HG03342 (cell line): ENCODE results near the gene LAMP2.
"Not testable (repeated sequence)": the region's sequence is repeated elsewhere in the genome, so short reads cannot be mapped to it uniquely, and the experiment has no call there.

ENCODE experiments used
- ATAC-seq: cut with Tn5 transposase; IDR thresholded peaks from one replicate; pipeline ENCODE4 v1.9.1; 2021; ENCODE audit warnings: mild to moderate bottlenecking, moderate library complexity; ENCODE audit not compliant: unreplicated experiment

Gene LAMP2

DNA sequence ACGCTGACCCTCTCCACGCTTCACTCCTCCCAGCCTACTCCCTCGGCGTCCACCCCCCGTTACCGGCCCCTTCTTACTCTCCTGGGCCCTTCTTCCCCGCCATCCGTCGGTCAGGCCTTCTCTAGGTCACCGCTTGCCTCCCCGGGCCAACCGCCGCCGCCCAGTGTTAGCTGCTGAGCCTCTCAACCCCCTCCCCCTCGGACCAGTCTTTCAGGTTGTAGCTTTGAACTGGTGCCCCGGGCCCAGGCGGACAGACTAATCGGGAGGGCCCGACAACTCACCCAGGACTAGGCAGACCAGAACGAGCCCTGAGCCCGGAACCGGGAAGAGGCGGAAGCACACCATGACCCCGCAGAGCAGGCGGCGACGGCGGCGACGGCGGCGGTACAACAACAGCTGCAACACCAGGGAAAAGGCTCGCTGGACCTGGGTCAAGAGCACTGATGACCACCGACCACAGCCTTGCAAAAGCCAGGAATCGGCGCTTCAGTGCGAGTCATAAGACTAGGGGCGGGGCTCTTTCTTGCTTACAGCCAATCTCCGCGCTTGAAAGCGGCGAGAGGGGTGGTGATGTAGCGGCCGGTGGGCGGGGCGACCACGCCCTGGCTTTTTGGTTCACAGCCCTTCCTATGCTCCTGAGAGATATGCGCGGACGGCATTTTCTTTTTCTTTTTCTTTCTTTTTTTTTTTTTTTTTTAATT, at the start of gene LAMP2:
TSS of gene LAMP2 (minus strand) at position 472 of the 701 bp plus-strand sequence. CDS start at position 345, 127 bp downstream.
- ATAC-seq: peak; percentile 98

DNA sequence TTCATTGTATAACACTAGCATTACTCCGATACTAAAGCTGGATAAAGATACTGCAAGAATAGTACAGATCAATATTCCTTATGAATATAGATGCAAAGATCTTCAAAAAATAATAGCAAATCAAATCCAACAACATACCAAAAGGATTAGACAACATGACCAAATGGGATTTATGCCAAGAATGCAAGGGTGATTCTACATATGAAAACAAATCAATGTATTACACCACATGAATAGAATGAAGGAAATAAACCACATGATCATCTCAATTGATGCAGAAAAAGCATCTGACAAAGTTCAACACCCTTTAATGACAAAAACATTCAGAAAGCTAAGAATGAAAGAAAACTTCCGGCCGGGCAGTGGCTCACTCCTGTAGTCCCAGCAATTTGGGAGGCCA, 48.8 kb upstream of the LAMP2 start:
- ATAC-seq: no peak

DNA sequence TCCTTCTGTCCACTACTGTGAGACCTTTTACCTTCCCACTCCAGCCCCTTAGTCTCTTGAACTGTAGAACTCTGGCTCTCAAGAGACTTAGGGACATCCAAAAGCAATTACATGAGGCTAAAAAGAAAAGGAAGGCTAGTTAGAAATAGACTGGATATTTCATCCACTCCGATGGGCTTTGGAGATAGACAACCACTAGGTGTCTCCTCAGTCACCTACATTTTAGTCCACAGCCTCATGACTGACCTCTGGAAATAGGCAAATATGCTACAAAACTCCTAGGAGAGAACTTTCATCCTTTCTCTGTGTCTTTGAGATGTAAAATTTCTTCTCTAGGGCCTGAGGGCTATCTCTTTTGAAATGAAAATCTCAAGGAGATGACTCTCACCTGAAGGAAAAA, 45.1 kb upstream of the LAMP2 start:
- no peak for ATAC-seq

DNA sequence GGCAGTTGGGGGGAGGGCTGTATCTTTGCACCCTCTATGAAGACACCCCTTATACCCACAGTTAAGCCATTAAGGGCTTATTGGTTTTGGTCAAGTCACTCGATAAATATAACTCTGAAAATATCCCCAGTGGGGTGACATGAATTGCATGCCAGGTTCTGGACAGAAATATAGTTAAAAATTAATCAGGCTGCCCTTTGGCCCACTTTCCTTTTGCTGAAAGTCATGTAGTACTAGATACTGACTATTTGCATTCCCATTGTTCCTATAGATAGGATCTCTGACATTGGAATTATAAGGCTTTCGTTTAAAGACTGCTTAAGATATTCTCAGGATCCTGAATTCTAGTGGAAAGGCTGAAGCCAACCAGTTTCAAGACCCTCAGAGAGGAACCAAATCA, 43.5 kb upstream of the LAMP2 start:
- ATAC-seq: no peak

DNA sequence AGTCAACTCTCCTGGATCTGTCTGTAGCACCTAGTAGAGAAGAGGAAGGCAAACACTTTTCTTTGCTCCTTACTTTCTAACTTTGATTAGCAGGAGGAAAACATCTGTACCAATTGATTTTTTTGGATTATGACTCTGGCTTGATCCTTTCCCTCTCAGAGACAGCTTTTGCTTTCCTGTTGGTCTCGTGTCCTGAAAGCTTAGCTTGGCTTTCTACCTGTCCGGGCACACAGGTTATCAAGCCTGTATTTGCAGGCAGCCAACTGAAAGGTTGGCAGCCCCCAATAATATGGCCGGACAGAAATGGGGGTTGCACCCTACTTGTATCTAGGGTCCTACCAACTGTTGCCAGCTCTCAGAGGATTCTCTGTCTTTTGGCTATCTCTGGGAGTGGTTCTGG, 43.1 kb upstream of the LAMP2 start:
- ATAC-seq: no peak

DNA sequence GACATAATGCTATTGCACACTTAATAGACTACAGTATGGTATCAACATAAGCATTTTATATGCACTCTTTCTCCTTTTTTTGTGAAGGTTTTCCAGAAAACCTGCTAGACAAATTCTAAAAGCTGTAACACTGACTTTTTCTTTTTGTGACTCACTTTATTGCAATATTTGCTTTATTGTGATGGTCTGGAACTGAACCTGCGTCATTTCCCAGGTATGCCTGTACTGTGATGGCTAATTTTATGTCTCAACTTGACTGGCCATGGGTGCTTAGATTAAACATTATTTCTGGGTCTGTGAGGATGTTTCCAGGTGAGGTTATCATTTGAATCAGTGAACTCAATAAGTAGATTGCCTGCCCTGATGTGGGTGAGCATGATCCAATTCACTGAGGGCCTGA, 35.5 kb upstream of the LAMP2 start:
- no peak for ATAC-seq

DNA sequence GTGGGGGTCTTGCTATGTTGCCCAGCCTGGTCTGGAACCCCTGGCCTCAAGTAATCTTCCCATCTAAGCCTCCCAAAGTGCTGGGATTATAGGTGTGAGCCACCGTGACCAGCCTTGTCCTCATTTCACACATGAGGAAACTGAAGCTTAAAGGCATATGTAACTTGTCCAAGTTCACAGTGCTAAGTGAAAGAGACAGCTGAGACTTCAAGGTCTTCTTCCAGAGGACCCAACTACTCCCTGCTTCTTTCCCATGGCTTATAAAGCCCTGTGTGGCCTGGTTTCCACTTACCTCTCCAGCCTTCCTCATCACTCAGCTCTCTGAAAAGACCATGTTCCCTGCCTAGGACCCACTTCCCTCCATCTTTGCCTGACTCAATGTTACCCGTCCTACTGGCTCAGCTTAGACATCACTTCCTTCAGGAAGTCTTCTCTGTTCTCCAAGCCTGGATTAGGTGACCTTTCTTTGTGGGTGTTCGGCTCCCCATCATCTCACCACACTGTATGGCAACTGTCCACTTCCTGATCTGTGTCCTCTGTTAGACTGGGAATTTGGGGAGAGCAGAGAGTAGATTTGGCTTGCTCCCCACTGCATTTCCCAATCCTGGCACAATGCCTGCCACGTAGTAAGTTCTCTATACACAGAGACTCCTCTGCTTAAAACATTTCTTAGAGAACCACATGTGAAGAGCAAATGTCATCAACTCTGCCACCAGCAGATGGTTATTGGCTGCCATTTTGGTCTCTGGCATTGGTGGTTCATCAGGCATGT, 30.4 kb upstream of the LAMP2 start:
- no peak for ATAC-seq

DNA sequence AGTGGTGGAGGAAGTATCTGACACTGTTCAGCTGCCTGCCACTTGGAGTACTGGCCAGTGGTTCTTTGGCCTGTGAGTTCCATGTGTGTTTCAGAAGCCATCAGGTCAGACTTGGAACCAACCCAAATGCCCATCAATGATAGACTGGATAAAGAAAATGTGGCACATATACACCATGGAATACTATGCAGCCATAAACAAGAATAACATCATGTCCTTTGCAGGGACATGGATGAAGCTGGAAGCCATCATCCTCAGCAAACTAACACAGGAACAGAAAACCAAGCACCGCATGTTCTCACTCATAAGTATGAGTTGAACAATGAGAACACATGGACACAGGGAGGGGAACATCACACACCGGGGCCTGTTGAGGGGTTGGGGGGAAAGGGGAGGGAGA, 21.0 kb upstream of the LAMP2 start:
- not testable (repeated sequence) for ATAC-seq

DNA sequence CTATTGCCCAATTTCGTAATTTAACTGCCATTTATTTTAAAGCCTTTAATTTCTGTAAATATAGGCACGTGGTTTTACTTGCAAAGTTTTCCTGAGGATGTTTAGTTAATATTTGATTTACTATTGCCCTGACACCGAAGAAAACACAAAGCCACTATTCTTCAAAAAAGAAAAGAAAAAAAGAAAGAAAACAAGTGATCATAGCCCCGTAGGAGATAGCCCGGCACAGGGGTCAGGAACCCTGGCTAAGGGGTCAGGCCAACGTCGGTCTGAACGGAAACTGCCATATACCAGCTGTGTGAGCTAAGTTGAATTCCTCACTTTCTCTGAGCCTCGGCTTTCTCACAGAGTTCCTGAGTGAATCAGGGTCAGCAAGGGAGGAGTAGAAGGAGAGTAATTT, 17.7 kb upstream of the LAMP2 start:
- no peak for ATAC-seq

DNA sequence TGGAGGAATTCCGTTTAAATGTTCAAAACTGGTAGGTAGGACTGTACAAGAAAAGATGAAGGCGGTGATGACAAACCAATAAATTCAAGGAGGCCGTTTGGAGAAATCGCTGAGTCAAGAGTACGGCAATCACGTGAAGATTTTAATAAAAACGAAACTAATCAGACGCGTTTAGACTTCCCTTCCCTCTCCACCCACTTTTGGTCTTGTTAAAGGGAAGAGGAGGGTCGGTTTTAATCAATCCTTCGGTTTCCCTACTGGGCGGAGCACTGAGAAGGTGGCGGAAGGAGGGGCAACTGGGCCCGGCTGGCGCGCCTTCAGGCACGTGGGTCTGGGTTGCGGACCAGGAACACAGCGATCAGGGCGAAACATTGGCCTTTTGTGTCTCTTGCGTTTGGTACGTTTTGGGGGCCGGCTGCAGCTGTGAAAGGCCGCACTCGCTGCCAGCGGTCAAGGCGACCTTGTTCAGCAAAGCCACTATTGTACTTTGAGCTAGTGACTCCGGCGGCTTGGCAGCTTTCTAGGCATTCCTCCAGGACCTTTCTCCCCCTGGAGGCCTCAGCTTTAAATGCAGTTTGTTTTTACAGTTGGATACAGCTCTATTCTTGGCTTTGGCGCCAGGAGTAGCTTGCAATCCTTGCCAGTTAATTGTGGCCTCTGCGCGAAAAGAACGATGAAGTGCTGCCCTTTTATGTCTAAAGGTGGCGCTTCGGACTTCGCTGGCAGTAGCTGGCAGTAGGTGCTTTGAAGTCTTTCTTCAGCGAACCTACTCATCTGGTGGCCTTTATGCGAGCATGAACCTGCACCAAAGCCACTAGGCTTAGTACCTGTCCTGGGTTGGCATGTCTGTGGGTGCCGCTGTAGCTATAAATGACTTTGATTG, 16.8 kb upstream of the LAMP2 start:
- ATAC-seq: peak; percentile 73

DNA sequence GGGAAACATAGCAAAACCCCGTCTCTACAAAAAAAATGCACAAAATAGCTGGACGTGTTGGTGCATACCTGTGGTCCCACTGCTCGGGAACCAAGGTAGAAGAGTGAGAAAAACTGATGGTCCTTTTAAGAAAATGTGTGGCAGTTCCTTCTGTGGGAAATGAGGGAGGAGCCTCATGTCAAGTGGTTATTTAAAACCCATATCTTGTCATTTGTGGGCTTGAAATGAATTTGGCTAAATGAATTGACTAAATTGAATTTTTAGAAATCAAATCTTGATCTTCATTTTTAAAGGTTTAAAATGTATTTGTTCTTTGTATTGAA, 16.2 kb upstream of the LAMP2 start:
- no peak for ATAC-seq

DNA sequence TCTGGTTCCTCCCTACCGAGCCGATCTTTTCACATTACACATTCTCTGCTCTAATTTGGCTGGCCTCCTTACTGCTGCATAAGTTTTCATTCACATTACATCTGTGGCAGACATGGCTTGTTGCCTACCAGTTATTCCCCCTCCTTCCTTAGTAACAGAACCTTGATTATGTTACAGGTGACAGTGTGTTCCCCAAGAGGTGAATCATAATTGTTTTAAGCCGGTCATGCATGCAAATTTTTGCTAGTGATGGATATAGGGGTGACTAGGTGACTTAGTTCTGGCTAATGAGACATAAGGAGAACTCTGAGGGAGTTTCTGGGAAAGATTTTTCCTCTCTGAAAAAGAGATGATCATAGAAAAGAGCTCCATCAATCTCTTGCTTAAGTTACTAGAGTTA, 8.4 kb upstream of the LAMP2 start:
- ATAC-seq: no peak

DNA sequence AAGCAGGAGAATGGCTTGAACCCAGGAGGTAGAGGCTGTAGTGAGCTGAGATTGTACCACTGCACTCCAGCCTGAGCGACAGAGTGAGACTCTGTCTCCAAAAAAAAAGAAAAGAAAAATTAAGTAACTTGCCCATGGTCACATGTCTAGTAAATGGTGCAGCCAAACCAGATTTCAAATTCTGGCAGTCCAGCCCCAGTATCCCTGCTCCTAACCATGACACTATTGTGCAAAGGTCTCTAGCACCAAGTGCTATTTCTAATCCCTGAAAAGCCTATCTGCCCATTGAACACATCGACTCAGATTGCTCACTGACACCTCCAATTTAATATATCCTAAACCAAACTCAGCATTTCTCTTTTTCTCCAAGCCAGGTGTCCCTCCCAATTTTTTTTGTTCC, 7.6 kb upstream of the LAMP2 start:
- no peak for ATAC-seq

DNA sequence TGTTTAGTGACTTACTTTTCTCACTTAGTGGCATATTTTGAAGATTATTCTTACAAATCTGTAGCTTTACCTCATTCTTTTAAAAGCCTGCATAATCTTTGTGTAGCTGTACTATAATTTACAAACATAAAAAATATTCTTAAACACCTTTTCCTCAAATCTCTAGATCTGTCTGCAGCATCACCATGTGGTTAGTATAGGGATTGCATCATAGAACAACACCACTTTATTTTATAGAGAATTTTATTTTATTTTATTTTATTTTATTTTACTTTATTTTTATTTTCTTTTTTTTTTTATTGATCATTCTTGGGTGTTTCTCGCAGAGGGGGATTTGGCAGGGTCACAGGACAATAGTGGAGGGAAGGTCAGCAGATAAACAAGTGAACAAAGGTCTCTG, 6.4 kb upstream of the LAMP2 start:
- not testable (repeated sequence) for ATAC-seq

DNA sequence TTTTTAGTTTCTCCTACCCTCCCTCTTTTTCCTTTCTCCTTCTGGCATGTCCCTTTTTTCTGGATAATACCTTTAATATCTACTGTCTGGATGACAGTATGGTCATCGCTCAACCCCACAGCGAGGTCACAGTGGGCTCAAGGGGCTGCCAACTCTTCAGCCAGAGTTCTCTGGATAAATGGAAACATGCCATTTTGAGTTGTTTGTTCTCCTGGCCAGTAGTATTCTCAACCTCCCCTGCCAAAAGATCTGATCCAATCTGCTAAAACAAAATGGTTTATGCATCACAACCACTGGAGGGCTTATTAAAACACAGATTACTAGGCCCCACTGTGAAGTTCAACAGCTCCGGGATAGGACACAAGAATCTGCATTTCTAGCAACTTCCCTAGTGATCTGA, 5.0 kb upstream of the LAMP2 start:
- no peak for ATAC-seq

DNA sequence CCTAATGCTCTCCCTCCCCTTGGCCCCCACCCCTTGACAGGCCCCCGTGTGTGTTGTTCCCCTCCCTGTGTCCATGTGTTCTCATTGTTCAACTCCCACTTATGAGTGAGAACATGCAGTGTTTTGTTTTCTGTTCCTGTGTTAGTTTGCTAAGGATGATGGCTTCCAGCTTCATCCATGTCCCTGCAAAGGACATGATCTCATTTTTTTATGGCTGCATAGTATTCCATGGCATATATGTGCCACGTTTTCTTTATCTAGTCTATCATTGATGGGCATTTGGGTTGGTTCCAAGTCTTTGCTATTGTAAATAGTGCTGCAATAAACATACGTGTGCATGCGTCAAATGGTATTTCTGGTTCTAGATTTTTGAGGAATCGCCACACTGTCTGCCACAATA, 561 bp upstream of the LAMP2 start:
- ATAC-seq: not testable (repeated sequence)

DNA sequence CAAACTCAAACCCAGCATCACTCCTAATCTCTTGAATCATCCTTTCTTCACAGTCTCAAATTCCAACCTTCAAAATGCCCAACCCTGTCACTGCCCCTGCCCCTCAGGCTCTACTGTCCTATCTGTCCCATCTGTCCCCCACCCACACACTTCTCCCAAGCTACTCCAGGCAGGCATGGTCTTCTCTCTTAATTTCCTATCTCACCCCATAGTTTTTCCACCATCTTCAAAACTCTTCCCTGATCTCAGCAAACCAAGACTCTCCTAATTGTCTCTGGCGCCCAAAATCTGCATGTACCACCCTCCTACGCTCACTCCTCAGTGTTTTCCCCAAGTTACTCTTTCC, 644 bp downstream of the LAMP2 start:
- ATAC-seq: no peak

DNA sequence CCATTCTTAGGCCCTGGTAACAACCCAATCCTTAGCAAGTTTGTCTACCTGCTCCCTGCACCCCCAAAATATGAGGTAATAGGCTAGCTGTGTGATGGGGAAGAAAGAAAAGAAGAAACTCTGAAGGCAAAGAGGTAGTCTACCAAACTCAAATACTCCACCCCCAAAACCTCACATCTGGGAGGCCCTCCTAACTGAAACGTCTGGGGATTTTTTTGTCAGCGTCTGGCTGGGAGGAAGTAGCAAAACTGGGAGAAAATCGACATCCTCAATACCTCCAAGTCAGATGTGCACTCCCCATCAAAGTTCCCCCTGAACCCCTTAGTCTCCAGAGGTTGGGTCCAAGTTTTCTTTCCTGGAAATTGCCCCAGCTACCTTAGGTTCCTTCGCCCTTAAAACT, 1.0 kb downstream of the LAMP2 start:
- ATAC-seq: no peak

DNA sequence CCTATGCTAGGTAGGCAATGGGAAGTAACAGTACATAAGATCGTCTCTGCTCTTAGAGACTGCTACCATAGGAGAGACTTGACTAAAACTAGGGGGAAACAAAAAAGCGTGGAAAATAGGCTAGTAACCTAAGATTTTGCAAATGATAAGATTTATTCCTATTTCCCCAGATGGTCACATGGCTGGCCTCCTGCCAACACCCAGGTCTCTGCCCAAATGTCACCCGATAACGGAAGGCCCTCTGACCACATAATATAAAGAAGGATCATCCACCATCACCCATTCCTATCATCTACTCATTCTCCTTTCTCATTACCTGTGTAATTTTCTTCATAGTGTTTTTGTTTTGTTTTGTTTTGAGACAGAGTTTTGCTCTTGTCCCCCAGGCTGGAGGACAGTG, 4.7 kb downstream of the LAMP2 start:
- ATAC-seq: no peak

DNA sequence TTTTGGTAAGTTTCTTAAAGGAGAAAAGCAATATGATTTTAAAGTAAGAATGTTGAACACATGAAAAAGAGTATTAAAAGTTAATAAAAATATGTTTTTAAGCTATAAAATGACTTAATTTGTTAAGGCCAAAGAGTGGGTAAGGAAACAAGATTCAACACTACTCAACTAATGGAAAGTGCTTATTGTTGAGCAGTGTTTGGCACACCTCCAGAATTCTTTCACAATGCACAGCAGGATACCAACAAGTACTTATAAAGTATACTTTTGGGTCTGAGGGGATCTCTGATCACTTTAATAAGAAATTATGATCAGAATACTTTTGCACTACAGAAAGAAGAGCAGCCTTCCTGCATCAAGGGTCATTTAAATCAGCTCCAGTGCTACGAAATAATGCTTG, 5.9 kb downstream of the LAMP2 start:
- no peak for ATAC-seq

DNA sequence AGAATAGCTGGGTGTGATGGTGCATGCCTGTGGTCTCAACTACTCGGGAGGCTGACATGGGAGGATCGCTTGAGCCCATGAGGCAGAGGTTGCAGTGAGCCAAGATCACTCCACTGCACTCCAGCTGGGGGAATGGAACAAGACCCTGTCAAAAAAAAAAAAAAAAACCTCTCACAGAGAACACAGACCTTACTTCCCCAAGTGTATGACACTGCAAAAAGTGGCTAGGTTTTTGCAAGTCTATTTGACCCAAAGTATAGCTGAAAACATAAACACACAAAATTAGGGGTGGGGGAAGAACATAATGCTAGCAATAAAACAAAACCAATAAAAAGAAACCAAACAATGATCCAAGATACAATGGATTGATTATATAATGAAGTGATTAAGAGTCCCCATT, 6.7 kb downstream of the LAMP2 start:
- no peak for ATAC-seq

DNA sequence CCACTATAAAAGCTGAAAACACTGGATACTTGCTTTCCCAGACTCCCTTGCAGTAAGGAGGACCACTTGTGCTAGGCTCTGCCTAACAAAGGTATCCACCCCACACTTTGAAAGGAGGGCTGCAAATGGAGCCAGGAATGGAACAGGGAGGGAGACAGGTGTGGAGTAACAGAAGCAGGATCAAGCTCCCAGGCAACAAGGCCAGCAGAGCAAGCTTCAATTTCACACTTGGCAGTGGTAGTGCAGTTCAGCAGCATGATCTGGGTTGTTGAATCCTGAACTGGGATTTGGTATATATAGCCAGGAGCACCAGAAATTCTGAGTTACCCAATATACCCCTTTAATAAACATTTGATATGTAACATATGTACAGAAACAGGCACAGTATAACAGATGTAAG, 9.8 kb downstream of the LAMP2 start:
- ATAC-seq: no peak
